GM19463 (cell line): ENCODE data around the gene KCNF1.

Source experiments
- ATAC-seq: cut with Tn5 transposase; IDR thresholded peaks from one replicate; pipeline ENCODE4 v1.9.1; 2021; ENCODE audit warnings: mild to moderate bottlenecking, moderate library complexity; ENCODE audit not compliant: unreplicated experiment

KCNF1 gene

GRCh38 chr2:10961490-10961875, 49.7 kb downstream of the KCNF1 start:
- no peak for ATAC-seq

- no peak for ATAC-seq
Measured at GRCh38 chr2:10962004-10962403, 50.3 kb downstream of the KCNF1 start.

GRCh38 chr2:10963155-10963554, 51.4 kb downstream of the KCNF1 start:
- no peak for ATAC-seq
